Fibroblast of pulmonary artery (primary cell): ENCODE measurements around the gene CPTP.

ENCODE experiments used
- DNase-seq: peaks from one replicate; pipeline ENCODE4 v3.0.0-alpha.2; 2010; ENCODE audit warnings: low read depth
- H3K4me3 ChIP-seq: replicated peaks from 2 replicates; pipeline ENCODE4 v1.5.1; 2011; ENCODE audit warnings: low read depth, mild to moderate bottlenecking, control low read depth, low read length, moderate library complexity
- TF ChIP-seq, protein P1 (sequence below): IDR thresholded peaks from 2 replicates; pipeline ENCODE4 v1.5.1; 2011; ENCODE audit warnings: mild to moderate bottlenecking, control low read depth, low read length, inconsistent platforms; ENCODE audit errors: missing control alignments

The CPTP gene

GRCh38 chr1:1373051-1373814 is 48.6 kb downstream of the CPTP start:
- no peak overlapping the region for H3K4me3 ChIP-seq
- TF ChIP-seq, protein P1, sequence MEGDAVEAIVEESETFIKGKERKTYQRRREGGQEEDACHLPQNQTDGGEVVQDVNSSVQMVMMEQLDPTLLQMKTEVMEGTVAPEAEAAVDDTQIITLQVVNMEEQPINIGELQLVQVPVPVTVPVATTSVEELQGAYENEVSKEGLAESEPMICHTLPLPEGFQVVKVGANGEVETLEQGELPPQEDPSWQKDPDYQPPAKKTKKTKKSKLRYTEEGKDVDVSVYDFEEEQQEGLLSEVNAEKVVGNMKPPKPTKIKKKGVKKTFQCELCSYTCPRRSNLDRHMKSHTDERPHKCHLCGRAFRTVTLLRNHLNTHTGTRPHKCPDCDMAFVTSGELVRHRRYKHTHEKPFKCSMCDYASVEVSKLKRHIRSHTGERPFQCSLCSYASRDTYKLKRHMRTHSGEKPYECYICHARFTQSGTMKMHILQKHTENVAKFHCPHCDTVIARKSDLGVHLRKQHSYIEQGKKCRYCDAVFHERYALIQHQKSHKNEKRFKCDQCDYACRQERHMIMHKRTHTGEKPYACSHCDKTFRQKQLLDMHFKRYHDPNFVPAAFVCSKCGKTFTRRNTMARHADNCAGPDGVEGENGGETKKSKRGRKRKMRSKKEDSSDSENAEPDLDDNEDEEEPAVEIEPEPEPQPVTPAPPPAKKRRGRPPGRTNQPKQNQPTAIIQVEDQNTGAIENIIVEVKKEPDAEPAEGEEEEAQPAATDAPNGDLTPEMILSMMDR, result no peak
- DNase-seq, result no peak

- DNase-seq, result no peak
- TF ChIP-seq, protein P1, result no peak
- H3K4me3 ChIP-seq, result peak overlapping the region; percentile 87
These were observed 49.4 kb downstream of the CPTP start for GRCh38 chr1:1373815-1374588.

DNA sequence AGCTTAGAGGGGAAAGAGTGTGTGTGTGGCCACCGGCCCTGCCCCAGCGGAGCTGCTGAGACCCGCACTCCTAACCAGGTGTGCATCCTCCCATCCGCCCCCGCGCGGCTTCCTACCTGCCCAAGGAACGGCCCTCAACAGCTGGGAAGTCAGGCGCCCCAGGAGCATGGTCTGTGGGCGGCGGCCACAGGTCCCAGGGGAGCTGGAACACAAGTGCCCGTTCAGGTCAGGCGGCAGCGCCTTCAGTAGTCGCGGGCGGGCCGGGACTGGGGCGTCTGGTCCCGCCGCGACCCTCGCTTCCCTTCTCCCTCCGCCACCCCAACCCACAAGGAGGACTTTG is 50.0 kb downstream of the CPTP start:
- no peak for DNase-seq
- peak overlapping the region; percentile 87 for H3K4me3 ChIP-seq
- TF ChIP-seq, protein P1, result no peak

DNA sequence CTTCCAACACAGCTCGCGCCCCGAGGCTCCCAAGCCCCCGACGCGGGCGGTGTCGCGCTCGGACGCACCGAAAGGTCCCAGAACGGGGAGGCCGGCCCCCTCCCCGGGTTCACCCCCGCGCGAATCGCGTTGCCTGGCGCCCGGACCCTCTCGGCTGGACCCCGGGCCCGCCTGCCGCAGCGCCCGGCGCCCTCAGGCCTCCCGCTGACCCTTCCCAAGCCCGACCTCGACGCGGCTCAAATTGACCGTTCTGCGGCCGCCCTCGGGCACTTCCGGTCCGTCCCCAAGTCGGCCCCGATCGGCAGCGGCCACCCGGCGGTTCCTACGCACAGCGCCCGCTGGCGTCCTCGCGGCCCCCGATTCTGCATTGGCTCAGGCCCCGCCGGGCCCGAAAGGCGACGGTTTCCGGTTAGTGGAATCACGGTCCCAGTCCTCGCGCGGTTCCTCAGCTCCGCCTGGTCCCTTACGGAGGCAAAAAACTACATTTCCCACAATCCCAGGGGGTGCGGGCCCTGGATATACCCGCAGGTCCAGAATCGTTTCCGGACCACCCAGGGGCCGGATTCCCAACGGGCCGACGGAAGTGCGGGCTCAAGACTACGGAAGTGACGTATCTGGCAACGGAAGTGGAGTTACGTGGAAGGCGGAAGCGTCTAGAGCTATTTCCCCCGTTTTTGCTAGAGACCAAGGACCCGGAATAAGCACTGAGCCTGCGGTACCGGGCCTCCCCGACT is 50.5 kb downstream of the CPTP start, which contains the start of gene AURKAIP1:
Gene AURKAIP1 (minus strand): TSS at position 279 of the 734 bp plus-strand sequence. CDS start 451 bp downstream, outside the sequence.
- DNase-seq, result peak; percentile 100
- TF ChIP-seq, protein P1, result no peak
- H3K4me3 ChIP-seq, result peak within 1 kb of the TSS; percentile 87

- H3K4me3 ChIP-seq, result no peak overlapping the region
- no peak for DNase-seq
- TF ChIP-seq, protein P1, result no peak
These were observed 52.1 kb downstream of the CPTP start for GRCh38 chr1:1376551-1377226.

- DNase-seq, result no peak
- TF ChIP-seq, protein P1, result no peak
- no peak overlapping the region for H3K4me3 ChIP-seq
These were observed 53.1 kb downstream of the CPTP start for GRCh38 chr1:1377540-1378205.
